ENCODE results near the gene RFTN1. TPM values are rescaled to one million over a fixed set of nuclear protein-coding genes. Genes with fewer than 3 reads are reported as not detected.

RFTN1 gene
- total RNA-seq, 1 experiment from 2014 or later: 2.2 TPM

GRCh38 chr3:16363636-16364035, 149.9 kb downstream of the RFTN1 start:
- Histone ChIP-seq H3K56ac (ENCODE audit: insufficient read length, low read depth, low read length) (no peak overlapping the region), H4K8ac (replicated peaks; ENCODE audit: insufficient read length, low read depth, low read length) (no peak overlapping the region), H3K9me3 (ENCODE audit: control insufficient read depth, low read depth, low read length) (no peaks in the 10 kb centered on the region), H2BK15ac (ENCODE audit: low read depth, low read length) (no peak overlapping the region), H3K27ac (ENCODE audit: insufficient read length, low read depth, low read length) (no peak overlapping the region), H3K9ac (ENCODE audit: extremely low read depth, insufficient read length, low read length) (no peak overlapping the region), H3K27me3 (ENCODE audit: insufficient read depth, low read length) (no peaks in the 10 kb centered on the region), H3K4me1 (ENCODE audit: insufficient read depth, low read length) (no peaks in the 10 kb centered on the region), H3K23ac (ENCODE audit: insufficient read length, low read depth, low read length) (no peak overlapping the region), H3K4ac (ENCODE audit: low read depth, low read length) (no peak overlapping the region), H2BK5ac (ENCODE audit: insufficient read length, low read length) (no peak overlapping the region), H4K20me1 (ENCODE audit: control insufficient read depth, insufficient read depth, insufficient read length) (no peaks in the 10 kb centered on the region), H3K79me1 (ENCODE audit: insufficient read depth, low read depth, low read length, poor library complexity, severe bottlenecking) (no peaks in the 10 kb centered on the region), H3K23me2 (ENCODE audit: insufficient read length, low read depth, low read length, poor library complexity, severe bottlenecking) (no peaks in the 10 kb centered on the region), H4K91ac (ENCODE audit: insufficient read length, low read depth, low read length) (no peak overlapping the region), H3K14ac (ENCODE audit: insufficient read depth, low read length) (no peak overlapping the region), H3K79me2 (ENCODE audit: insufficient read depth, low read length) (no peaks in the 10 kb centered on the region), H3K18ac (ENCODE audit: insufficient read length, low read depth, low read length) (no peak overlapping the region), H3T11ph (ENCODE audit: low read length) (no peak overlapping the region), H2BK120ac (ENCODE audit: low read depth, low read length, poor library complexity, severe bottlenecking) (no peak overlapping the region), H3K4me2 (ENCODE audit: insufficient read depth, insufficient read length, low read length) (no peak overlapping the region), H2AFZ (ENCODE audit: low read length) (no peak overlapping the region), H2AK5ac (ENCODE audit: insufficient read length, low read length) (no peak overlapping the region), H2BK12ac (ENCODE audit: insufficient read length, low read depth, low read length) (no peak overlapping the region), H4K5ac (ENCODE audit: insufficient read length, low read depth, low read length) (no peak overlapping the region), H2BK20ac (ENCODE audit: low read depth, low read length, poor library complexity, severe bottlenecking) (no peak overlapping the region)
- no peak for TF ChIP-seq CTCF (conservative IDR thresholded peaks at IDR 0.05)
- no peaks in the 10 kb centered on the region for H3K27me3 Mint-ChIP-seq (ENCODE audit: low read depth)
- no peaks in the 10 kb centered on the region for H3K36me3 Mint-ChIP-seq (ENCODE audit: insufficient read depth in 1 of 3, low read depth in 3 of 3)
- H3K27ac Mint-ChIP-seq: no peak overlapping the region
- DNase-seq: no peak
- H3K4me3 Mint-ChIP-seq: no peak overlapping the region
- no peaks in the 10 kb centered on the region; a peak in 1 of 5 replicates for H3K9me3 Mint-ChIP-seq
- no CpG with 5 or more reads among the region's 7 CpGs for WGBS (ENCODE audit: extremely low coverage, insufficient read length, low lambda C conversion rate)
- peaks cover 4 to 6% of the 10 kb centered on the region in 2 experiments for H3K4me1 Mint-ChIP-seq
